ENCODE results near the gene FEM1C. TPM values are rescaled to one million over a fixed set of nuclear protein-coding genes. Genes with fewer than 3 reads are reported as not detected.
A peak's percentile ranks its signal among the peaks of the same experiment; 100 is the strongest.

The FEM1C gene
- total and polyA plus RNA-seq, 9 of the 15 experiments (the other 6 are each of a cell fraction or from before 2014, with no cell fraction given), result 1.4 to 9.3 (median 4.3) TPM

- TF ChIP-seq E2F8 (IDR thresholded peaks at IDR 0.05; ENCODE audit: low read depth, partially characterized antibody) (no peak), EHMT2 (IDR thresholded peaks at IDR 0.05) (no peak), ZNF644 (tag; IDR thresholded peaks at IDR 0.05; ENCODE audit: low read depth) (no peak), HNRNPLL (IDR thresholded peaks at IDR 0.05; ENCODE audit: low read depth, low read length, poor library complexity, severe bottlenecking) (peak; percentile 74), RBFOX2 (IDR thresholded peaks at IDR 0.05; ENCODE audit: low read depth, low read length) (peak; percentile 98), ID3 (CRISPR knock-in tag; IDR thresholded peaks at IDR 0.05) (no peak), ID3 (tag; IDR thresholded peaks at IDR 0.05) (0 out of 2 replicates have a peak, but pooled peaks have one; percentile 34), ZBTB2 (IDR thresholded peaks at IDR 0.05) (peak; percentile 30; the same call in 1 of the 2 replicates), ZNF239 (CRISPR knock-in tag; IDR thresholded peaks at IDR 0.05) (no peak), POLR3G (IDR thresholded peaks at IDR 0.05; ENCODE audit: extremely low read depth, insufficient read length, insufficient replicate concordance) (no peak), NBN (IDR thresholded peaks at IDR 0.05; ENCODE audit: low read depth) (peak; percentile 34; the same call in 1 of the 2 replicates), ZNF3 (CRISPR knock-in tag; IDR thresholded peaks at IDR 0.05) (no peak), CTCF (IDR thresholded peaks at IDR 0.05 in 2 of 3, conservative IDR thresholded peaks at IDR 0.05 in 1 of 3; ENCODE audit: insufficient read depth in 2 of 3, low read depth in 1 of 3, low read length in 3 of 3) (no peak), MAZ (CRISPR knock-in tag; conservative IDR thresholded peaks at IDR 0.05 in 1 of 2, IDR thresholded peaks at IDR 0.05 in 1 of 2) (peak; percentile 76), CTBP1 (IDR thresholded peaks at IDR 0.05; ENCODE audit: borderline replicate concordance) (no peak; the same call in 1 of the 2 replicates), FOXP4 (CRISPR knock-in tag; IDR thresholded peaks at IDR 0.05; ENCODE audit: borderline replicate concordance) (no peak), MCM3 (IDR thresholded peaks at IDR 0.05) (no peak), HNRNPL (IDR thresholded peaks at IDR 0.05; ENCODE audit: low read depth, low read length) (0 out of 2 replicates have a peak, but pooled peaks have one; percentile 62)
Measured at GRCh38 chr5:115544436-115545350, at the start of gene FEM1C (continued).
